Measurements from ENCODE around the gene SIRPA. TPM values are rescaled to one million over a fixed set of nuclear protein-coding genes. Genes with fewer than 3 reads are reported as not detected.

SIRPA gene
- total RNA-seq, 3 donors from 2014 or later (not counting 1 experiment from before 2014, with no cell fraction given): 1.3 to 7.5 (median 2.3) TPM

- DNase-seq (no peak), ATAC-seq (no peak)
- TF ChIP-seq CTCF (IDR thresholded peaks at IDR 0.05): no peak
- Mint-ChIP-seq H3K9me3 (no peaks in the 10 kb centered on the region), H3K27me3 (ENCODE audit: low read depth in 2 of 2) (peaks cover 6 to 16% of the 10 kb centered on the region in 2 donors), H3K27ac (no peak overlapping the region), H3K36me3 (no peaks in the 10 kb centered on the region), H3K4me3 (no peak overlapping the region), H3K4me1 (no peaks in the 10 kb centered on the region)
- Histone ChIP-seq H3K4me1 (ENCODE audit: control insufficient read depth, insufficient read depth, low read length) (peaks cover 5% of the 10 kb centered on the region), H3K27ac (ENCODE audit: low read length) (no peak overlapping the region), H3K36me3 (ENCODE audit: control insufficient read depth, insufficient read depth, low read length) (no peaks in the 10 kb centered on the region), H3K27me3 (ENCODE audit: control insufficient read depth, insufficient read depth, low read length) (no peaks in the 10 kb centered on the region), H3K4me3 (ENCODE audit: low read length) (no peak overlapping the region), H3K9me3 (ENCODE audit: control insufficient read depth, insufficient read depth, low read length) (no peaks in the 10 kb centered on the region)
- WGBS (ENCODE audit: insufficient coverage): 82% methylated on average over 1 of the region's 1 CpG
- intact Hi-C loops (cut with micrococcal nuclease): no loop called here
Observed at GRCh38 chr20:1856424-1856823, 38.8 kb upstream of the SIRPA start.

GRCh38 chr20:1857466-1857865, 37.7 kb upstream of the SIRPA start:
- 51% methylated on average over 4 of the region's 4 CpGs for WGBS (ENCODE audit: insufficient coverage)
- Mint-ChIP-seq H3K36me3 (no peaks in the 10 kb centered on the region), H3K4me3 (no peak overlapping the region), H3K4me1 (no peaks in the 10 kb centered on the region), H3K9me3 (no peaks in the 10 kb centered on the region), H3K27me3 (ENCODE audit: low read depth in 2 of 2) (peaks cover 9 to 16% of the 10 kb centered on the region in 2 donors), H3K27ac (no peak overlapping the region)
- Histone ChIP-seq H3K36me3 (ENCODE audit: control insufficient read depth, insufficient read depth, low read length) (no peaks in the 10 kb centered on the region), H3K27ac (ENCODE audit: low read length) (no peak overlapping the region), H3K4me3 (ENCODE audit: low read length) (no peak overlapping the region), H3K9me3 (ENCODE audit: control insufficient read depth, insufficient read depth, low read length) (no peaks in the 10 kb centered on the region), H3K27me3 (ENCODE audit: control insufficient read depth, insufficient read depth, low read length) (no peaks in the 10 kb centered on the region), H3K4me1 (ENCODE audit: control insufficient read depth, insufficient read depth, low read length) (peaks cover 5% of the 10 kb centered on the region)
- intact Hi-C loops (cut with micrococcal nuclease): no loop called here
- DNase-seq (no peak), ATAC-seq (no peak)
- no peak for TF ChIP-seq CTCF (IDR thresholded peaks at IDR 0.05)

GRCh38 chr20:1858871-1859270, 36.3 kb upstream of the SIRPA start:
- H3K27me3 Mint-ChIP-seq (ENCODE audit: low read depth in 2 of 2): peaks cover 12 to 14% of the 10 kb centered on the region in 2 donors
- intact Hi-C loops (cut with micrococcal nuclease): no loop called here
- Histone ChIP-seq H3K36me3 (ENCODE audit: control insufficient read depth, insufficient read depth, low read length) (no peaks in the 10 kb centered on the region), H3K4me3 (ENCODE audit: low read length) (no peak overlapping the region), H3K9me3 (ENCODE audit: control insufficient read depth, insufficient read depth, low read length) (no peaks in the 10 kb centered on the region), H3K27ac (ENCODE audit: low read length) (no peak overlapping the region), H3K4me1 (ENCODE audit: control insufficient read depth, insufficient read depth, low read length) (peaks cover 5% of the 10 kb centered on the region), H3K27me3 (ENCODE audit: control insufficient read depth, insufficient read depth, low read length) (no peaks in the 10 kb centered on the region)
- no peak for ATAC-seq
- DNase-seq: no peak
- WGBS (ENCODE audit: insufficient coverage): 78% methylated on average over 4 of the region's 5 CpGs
- no peak overlapping the region for H3K27ac Mint-ChIP-seq
- H3K36me3 Mint-ChIP-seq: no peaks in the 10 kb centered on the region
- no peaks in the 10 kb centered on the region for H3K4me1 Mint-ChIP-seq
- H3K4me3 Mint-ChIP-seq: no peak overlapping the region
- no peak for TF ChIP-seq CTCF (IDR thresholded peaks at IDR 0.05)
- H3K9me3 Mint-ChIP-seq: no peaks in the 10 kb centered on the region

GRCh38 chr20:1860446-1860845, 34.8 kb upstream of the SIRPA start:
- Histone ChIP-seq H3K4me1 (ENCODE audit: control insufficient read depth, insufficient read depth, low read length) (peaks cover 5% of the 10 kb centered on the region), H3K9me3 (ENCODE audit: control insufficient read depth, insufficient read depth, low read length) (no peaks in the 10 kb centered on the region), H3K27ac (ENCODE audit: low read length) (no peak overlapping the region), H3K36me3 (ENCODE audit: control insufficient read depth, insufficient read depth, low read length) (no peaks in the 10 kb centered on the region), H3K4me3 (ENCODE audit: low read length) (no peak overlapping the region), H3K27me3 (ENCODE audit: control insufficient read depth, insufficient read depth, low read length) (no peaks in the 10 kb centered on the region)
- WGBS (ENCODE audit: insufficient coverage): 93% methylated on average over 4 of the region's 4 CpGs
- no peak for DNase-seq
- no peak for ATAC-seq
- H3K9me3 Mint-ChIP-seq: no peaks in the 10 kb centered on the region
- no peak for TF ChIP-seq CTCF (IDR thresholded peaks at IDR 0.05)
- no peaks in the 10 kb centered on the region for H3K4me1 Mint-ChIP-seq
- H3K36me3 Mint-ChIP-seq: no peaks in the 10 kb centered on the region
- intact Hi-C loops (cut with micrococcal nuclease): no loop called here
- H3K4me3 Mint-ChIP-seq: no peak overlapping the region
- H3K27ac Mint-ChIP-seq: no peak overlapping the region
- H3K27me3 Mint-ChIP-seq (ENCODE audit: low read depth in 2 of 2): peaks cover 8 to 14% of the 10 kb centered on the region in 2 donors

Data from natural killer cell (primary cell).